HEK293T (cell line): ENCODE results near the gene FBLN1.

Experiments
- HDGF ChIP-seq: fragments of 450-650 bp; IDR thresholded peaks from 2 replicates; pipeline ENCODE4 v1.6.1; 2017; ENCODE audit warnings: antibody characterized with exemption, borderline replicate concordance
- SP1 ChIP-seq: fragments of 450-650 bp; IDR thresholded peaks from 2 replicates; pipeline ENCODE4 v1.6.1; 2017
- SUZ12 ChIP-seq: fragments of 450-650 bp; IDR thresholded peaks from 2 replicates; pipeline ENCODE4 v1.6.1; 2016; ENCODE audit warnings: mild to moderate bottlenecking
- TARDBP ChIP-seq: fragments of 450-650 bp; IDR thresholded peaks from 2 replicates; pipeline ENCODE4 v1.6.1; 2016

- TF ChIP-seq HDGF, result no peak
- TF ChIP-seq SP1, result no peak
- no peak for TF ChIP-seq TARDBP
- TF ChIP-seq SUZ12, result no peak
Measured at GRCh38 chr22:45587638-45588505, 85.2 kb downstream of the FBLN1 start.
